Stimulated activated CD4-positive, alpha-beta T cell treated with anti-CD3 and anti-CD28 coated beads, Interleukin-2, amount 100 ng/mL, for 4 hours (primary cell): Measurements from ENCODE around the gene RAD23A.

Source experiments
- DNase-seq: peaks from one replicate; pipeline ENCODE4 v3.0.0-alpha.2; 2020; ENCODE audit warnings: low read depth

The RAD23A gene

DNA sequence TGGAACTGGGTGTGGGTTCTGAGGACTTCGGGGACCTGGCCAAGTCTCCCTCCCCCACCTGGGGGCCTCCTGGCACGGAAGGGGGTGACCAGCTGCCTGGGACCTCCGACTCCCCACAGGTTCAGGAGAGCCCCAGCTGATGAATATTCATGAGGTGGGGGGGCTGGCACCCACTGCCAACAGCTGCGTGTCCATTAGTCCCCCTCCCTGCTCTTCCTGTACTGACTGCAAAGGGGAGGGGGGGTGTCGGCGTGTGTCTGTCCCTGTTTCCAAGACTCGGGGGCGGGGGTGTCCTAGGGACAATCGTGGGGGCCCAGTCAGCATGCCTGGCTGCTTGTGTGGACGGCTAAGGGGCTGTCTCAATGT lies 39.0 kb downstream of the RAD23A start:
- DNase-seq = no peak

DNA sequence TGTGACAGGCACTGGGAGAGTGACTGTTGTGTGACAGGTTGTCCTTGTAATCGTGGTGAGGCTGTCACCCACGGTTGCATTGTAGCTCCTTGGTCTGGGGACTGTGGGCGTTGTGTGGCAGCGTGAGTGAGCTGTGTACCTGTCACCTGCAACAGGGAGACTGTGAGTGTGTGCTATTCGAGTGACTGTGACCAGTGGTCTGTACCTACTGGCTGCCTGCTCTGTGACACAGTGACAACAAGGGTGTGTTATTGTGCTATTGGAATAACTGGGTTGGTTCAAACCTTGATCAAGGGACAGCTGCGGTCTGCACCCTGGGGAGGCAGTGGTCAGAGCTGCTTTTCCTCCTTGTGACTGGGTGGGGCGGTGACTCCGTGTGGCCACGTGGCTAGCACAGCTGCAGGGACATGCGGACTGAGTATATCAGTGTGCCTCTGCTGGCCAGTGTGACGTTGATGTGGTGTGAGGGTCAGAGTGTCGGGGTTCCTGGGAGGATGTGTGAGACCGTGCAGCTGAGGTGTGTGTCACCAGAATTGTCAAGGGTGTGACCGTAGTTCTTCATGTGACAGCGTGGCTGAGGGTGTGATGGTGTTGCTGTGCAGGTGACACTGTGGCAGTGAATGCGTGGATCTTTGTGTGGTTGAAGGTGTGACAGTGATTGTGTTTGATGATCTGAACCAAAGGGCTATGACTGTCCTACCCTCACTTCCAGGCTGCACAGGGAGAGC lies 39.6 kb downstream of the RAD23A start:
- DNase-seq = no peak

DNA sequence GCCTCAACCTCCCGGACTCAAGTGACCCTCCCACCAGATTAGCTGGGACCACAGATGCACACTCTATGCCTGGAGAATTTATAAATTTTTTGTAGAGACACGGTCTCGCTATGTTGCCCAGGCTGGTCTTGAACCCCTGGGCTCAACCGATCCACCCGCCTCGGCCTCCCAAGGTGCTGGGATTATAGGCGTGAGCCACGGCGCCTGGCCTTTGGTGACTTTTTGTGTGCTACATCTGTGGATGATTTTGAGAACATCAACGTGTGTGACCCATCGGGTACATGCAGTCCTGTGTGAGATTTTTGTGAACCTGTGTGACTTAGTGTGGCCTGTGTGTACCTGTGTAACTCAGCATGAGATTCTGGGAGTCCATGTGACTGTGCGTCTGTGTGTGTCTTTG lies 41.1 kb downstream of the RAD23A start:
- no peak for DNase-seq

DNA sequence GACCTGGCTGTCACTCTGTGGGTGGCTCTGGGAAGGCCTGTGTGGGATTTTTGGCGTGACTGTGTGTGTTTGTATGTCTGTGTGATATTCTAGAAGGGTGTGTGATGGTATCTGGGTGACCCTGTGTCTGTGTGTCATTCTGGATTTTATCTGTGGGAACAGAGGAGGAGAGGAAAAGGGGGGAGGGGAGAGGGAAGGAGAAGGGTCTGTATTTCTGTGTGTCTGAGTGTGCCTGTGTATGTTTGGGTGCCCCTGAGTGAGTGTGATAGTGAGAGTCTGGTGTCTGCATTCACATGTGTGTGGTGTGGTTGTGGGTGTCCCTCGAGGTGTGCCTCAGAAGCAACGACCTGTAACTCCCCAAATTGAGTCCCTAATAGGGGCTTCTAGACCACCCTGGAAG lies 41.5 kb downstream of the RAD23A start:
- no peak for DNase-seq

DNA sequence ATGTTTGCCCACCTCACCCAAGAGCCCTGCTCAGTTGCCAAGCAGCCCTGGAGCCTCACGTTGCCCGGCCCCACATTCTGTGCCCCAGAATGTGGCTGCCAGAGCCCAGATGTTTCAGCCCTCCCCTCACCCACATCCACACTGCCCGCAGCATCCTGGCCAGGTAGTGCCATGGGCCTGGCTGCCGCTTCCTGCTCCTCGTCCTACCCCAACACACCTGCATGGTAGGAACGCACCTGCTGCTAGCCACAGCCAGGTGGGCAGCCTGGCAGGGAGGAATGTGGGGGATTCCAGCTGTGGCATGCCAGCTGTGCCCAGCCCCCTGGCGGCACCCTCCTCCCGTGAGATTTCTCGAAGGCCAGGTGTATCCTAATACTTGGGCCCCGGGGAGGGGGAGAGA lies 42.1 kb downstream of the RAD23A start:
- DNase-seq = no peak

DNA sequence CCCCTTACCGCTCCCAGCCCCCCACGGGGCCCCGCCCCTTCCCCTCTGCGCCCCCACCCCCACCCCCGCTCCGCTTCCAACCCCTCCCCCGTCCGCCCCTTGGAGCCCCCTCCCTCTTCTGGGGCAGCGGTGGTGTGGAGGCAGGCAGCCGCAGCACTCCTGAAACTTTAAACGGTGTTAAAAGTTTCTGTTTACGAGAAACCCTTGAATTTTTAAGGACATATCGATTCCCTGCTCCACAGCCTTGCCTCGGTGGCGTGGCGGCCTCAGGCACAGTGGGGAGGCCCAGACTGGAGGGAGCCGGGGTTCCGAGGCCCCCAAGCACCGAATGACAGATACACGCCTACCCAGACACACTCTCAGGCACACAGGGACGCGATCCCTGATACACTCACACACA lies 44.8 kb downstream of the RAD23A start:
- DNase-seq = no peak

DNA sequence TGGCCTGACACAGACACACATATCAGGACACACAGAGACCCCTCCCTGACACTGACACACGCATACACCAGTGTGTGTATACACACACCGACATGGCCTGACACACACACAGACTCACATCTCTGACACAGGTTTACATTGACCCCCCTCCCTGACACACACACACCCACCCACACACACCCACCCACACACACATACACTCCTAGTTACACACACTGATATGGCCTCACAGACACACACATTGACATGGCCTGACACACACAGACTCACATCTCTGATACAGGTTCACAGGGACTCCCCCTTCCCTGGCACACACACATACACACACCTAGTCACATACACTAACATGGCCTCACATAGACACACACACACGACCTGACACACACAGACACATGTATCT lies 45.2 kb downstream of the RAD23A start:
- no peak for DNase-seq

DNA sequence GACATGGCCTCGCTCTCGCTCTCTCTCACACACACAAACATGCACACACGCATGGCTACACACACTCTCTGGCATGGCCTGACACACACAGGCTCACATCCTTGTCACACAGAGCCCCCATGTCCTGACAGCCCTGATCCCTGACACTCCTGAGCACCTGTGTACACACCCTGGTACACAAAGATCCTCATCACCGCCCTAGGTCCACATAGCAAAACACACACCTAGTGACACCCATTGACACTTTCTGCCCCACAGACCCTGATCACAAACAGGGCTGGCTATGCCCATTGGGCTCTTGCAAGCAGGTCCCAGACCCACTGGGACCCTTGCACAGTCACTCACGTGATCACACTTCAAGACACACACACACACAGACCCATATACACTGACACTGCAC lies 45.6 kb downstream of the RAD23A start:
- DNase-seq = no peak

DNA sequence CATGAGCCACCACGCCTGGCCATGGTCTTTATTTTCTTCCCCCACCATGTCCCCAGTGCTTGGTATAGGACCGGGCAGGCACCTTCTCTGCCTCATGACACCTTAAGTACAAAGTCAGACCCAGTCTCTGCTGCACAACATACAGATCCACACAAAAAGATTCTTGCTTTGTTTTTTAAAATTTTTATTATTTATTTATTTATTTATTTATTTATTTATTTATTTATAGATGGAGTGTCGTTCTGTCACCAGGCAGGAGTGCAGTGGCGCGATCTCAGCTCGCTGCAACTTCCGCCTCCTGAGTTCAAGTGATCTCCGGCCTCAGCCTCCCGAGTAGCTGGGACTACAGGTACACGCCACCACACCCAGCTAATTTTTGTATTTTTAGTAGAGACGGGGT lies 47.1 kb downstream of the RAD23A start:
- DNase-seq = no peak

DNA sequence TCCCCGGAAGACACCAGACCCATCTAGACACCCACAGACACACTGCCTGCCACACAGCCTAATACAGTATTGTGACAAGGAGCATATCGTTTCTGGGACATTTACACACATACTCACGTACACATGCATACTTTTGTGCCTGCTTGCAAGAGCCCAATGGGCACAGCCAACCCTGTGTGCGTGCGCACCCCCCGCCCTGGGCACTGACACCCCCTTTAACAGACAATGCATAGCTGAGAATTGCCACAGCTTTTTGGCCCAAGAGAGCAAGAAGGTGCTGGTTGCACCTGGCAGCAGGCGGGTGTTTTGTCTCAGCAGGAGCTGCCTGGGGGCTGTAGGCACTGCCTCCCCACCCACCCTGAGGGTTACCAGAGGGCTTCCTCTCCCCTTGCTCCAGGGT lies 47.9 kb downstream of the RAD23A start:
- DNase-seq = no peak

DNA sequence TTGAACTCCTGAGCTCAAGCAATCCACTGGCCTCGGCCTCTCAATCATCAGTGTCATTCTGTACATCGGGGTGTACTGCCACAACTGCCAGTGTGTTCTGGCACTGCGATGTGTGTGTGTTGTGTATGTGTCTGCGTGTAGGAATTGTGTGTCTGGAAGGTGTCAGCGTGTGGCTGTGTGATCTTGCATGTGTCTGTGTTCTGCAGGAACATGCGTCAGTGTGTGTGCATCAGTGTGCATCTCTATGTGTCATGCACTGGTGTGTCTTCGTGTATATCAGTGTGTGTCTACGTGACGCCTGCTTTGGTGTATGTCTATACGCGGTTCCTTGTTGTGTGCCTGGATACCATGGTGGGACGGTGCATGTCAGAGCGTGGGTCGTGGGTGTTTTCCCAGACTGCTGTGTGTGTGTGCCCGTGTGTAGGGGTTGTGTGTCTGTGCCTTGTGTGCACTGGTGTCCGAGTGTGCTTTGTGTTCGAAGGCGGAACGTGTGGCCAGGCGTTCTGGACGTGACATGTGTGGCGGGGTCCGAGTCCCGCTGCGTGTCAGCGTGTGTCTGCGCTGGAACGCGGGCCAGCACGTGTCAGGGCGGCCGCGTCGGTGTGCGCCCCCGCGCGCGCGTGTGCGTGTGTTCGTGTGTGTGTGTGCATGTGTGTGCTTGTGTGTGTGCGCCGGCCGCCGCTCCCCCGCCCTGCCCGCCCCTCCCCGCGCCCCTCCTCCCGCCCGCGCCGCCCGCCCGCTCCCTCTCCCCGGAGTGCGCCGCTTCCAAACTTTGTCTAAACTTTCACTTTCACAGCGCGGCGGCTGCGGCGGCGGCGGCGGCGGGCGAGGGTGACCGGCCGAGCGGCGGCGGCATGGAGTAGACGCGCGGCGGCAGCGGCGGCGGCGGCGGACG lies 49.3 kb downstream of the RAD23A start, which contains the start of gene NFIX:
Gene NFIX (plus strand): TSS at position 775 of the 895 bp plus-strand sequence. CDS start 363 bp downstream, outside the sequence.
- peak; percentile 69 for DNase-seq

DNA sequence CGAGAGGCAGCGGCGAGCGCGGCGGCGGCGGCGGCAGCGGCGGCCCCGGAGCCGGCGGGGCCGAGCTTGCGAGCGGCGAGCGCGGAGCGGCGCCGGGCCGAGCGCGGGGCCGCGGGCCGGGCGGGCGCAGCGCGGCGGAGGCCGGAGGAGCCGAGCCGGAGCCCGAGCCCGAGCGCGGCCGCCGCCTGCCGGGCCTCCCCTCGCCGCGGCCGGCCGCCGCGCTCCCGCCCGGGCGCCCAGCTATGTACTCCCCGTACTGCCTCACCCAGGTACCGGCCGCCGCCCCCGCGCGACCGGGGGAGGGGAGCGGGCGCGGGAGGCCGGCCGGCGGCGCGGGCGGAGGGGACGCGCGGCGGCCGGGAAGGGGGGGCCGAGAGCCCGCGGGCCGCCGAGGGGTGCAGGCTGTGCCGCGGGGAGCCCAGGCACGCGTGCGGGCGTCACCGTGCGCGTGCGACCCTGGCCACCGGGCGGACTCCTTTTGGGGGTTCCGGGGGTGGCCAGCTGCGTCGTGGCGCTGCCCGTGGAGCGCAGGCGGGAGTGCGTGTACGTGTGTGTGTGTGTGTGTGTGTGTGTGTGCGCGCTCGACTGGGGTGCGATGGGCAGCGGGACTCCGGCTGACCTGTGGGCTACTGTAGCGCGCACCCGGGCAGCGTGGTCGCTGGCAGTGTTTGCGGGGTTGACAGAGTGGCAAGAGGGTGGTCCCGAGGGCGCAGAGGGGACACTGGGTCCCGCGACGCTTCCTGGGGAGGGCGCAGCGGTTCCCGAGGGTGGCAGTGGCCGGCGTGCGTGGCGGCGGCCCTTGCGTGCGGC lies 50.1 kb downstream of the RAD23A start:
- DNase-seq = no peak

DNA sequence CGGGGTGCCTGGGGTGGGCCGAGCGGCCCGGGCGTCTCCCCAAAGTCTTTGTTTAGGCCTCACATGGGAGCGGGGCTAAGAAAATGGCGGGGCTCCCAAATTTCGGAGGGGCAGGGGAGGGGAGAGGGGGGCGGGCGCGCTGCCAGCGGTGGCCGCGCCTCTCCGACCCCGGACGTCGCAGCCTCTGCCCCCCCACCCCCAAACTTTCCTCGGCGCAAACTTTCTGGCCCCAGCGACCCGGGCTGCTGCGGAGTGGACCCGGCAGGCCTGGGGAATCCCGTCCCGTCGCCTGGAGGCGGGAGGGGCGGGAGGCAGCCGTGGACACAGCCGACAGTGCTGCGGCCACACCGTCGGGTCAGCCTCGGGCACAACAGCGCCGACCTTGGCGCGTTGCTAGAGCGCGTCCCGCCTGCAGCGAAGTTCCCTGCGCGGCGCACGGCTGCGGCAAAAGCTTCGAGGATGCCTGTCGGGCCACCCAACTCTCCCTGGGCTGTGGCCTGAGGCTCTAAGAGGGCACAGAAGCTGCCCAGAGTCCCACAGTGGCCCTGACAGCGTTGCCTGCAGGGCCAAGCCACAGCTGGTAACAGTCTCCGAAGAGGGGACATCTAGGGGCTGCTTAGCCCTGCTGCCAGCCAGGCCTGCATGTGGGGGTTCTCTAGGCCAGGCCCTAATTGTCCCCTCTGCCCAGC lies 50.9 kb downstream of the RAD23A start:
- no peak for DNase-seq

DNA sequence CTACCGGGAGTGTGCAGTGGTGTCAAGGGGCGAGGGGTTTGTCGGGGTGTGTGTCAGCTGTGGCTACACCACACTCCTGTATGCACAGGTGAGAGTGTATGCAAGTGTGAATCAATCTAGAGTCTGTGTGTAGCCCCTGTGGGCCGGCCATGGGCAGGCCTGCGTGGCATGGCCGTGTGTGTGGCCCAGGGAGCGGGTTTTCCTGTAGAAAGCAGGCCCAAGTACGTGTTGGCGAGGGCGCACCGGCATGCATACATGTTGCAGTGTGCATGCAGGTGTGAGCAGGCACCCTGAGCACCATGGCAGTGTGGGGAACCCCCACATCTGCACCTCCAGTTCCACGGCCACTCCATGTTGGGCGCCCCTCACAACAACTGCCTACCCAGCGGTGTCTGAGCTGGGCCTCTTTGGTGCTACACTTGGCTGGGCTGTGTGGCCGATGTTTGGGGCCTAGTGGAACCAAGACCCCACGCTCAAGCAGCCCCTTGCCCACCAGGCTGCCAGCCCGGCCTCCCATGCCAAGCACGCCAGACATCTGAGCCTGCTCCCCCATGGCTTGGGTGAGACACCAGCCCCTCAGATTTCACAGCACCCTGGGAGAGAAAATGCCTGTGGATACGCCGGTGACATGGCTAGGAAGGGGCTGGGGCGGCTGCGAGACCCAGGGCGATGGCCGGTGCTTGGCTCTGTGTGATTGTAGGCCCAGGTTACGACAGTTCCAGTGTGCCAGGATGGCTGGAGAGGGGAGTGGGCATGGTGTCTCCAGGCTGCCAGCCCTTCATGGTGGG lies 51.7 kb downstream of the RAD23A start:
- no peak for DNase-seq

DNA sequence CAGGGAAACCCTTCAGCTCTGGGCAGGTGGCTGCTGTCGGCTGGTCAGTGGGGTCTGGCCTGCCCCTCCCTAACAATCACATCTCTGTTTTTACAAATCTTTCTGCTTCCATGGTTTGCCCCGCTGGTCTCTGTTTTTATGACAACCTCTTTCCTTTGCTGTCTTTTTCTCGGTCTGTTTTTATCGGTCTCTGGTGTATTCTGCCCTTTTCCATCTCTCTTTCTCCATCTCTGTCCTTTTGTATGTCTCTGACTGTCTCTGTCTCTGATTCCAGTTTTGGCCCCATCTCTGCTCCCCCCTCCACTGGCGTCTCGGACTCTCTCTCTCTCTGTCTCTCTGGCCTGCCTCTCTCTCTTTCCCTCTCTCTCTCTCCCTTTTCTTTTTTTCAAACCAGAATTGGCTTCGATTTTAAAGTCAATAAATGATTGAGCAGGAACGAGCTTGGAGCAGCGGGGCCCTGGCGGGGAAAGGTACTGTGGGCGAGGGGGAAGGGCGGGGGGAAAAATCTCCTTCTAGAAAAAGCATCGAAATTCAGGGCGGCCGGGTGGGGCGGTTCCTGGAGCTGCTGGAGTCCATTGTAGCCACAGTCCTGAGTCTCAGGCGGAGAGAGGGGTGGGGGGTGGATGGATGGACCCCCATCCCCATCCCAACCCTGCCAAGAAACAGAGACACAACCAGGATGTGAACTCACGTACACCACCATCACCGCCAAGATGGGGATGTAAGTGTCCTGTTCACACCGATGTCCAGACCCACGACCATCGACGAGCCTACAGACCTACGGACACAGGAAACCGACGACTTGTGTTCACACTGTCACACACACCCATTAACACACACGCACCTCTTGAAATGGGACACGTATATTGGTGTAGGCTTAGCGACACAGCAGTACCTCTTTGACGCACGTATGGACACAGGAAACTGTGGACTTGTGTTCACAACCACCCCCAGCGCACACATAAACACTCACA lies 52.6 kb downstream of the RAD23A start:
- DNase-seq = no peak

DNA sequence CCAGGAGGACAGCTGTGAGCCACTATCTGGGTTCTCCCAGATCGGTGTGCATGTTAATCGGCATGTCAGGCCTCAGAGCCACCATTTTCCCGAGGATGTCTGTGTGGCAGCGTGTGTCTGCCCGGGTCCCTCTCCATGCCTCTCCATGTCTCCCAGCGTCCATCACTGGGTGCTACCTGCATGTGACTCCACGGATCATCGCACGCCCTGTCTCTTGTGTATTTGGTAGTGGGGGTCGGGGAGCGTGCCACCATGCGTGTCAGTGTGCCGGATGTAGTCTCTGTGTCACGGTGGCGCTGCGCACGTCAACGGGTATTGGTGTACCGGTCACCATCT lies 55.5 kb downstream of the RAD23A start:
- DNase-seq = no peak

DNA sequence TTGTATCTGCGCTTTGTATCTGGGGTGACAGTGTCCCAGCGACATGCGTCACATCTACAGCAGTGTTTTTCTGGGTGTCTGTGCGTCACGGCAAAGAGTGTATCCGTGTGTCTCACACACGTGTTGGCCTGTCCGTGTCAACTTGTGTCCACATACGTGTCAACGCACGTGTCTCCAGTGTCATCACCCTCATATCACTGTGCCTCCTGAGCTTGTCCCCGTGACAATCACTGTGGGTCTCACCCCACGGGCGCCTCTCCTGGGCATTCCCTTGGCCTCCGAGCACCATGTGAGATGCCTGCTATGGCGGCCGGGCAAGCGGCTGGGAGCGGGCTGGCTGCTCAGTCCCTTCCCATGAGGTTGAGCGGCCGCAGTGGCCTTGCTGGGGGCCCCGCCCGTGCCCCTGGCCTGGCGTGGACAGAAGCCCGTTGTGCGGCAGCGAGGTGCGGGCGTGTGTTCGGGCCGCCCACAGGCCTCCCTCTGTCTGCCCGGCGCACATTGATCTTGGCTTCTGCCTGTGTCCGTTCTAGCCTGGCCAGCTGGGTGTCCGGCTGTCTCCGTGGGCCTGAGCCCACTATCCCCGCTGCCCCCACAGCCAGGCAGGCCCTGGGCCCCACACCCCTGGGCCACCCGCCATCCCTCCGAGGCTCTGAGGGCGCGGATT lies 56.0 kb downstream of the RAD23A start:
- no peak for DNase-seq

DNA sequence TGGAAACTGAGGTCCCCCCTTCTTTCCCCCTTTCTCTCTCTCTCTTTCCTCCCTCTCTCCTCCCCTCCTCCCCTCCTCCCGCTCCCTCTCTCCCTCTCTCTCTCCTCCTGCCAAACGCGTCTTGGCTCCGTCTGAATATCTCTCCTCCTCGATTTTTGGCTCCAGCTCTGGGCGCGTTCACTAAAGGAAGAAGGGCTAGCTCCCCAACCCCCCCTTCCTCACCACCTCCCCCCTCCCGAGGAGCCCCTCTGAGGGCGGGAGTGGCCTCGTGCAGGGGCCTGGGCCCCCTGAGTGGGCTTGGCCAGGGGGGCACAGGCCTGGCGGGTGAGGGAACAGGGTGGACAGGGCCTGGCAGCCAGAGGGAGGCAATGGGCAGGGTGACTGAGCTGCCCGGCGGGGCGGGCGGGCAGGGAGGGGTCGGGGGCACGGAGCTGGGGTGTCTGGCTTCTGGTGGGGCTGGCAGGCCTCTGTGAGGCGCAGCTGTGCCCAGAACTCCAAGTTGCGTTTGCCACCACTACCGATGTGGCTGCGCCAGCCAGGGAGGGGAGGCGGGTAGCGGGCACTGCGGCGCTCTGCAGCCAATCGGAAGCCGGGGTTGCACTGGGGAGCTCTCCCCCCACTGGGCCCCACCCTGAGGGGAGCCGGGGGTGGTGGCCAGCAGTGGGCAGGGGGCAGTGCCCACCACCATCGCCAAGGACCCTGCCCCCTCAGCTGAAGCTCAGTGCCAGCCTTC lies 56.7 kb downstream of the RAD23A start:
- DNase-seq = no peak

DNA sequence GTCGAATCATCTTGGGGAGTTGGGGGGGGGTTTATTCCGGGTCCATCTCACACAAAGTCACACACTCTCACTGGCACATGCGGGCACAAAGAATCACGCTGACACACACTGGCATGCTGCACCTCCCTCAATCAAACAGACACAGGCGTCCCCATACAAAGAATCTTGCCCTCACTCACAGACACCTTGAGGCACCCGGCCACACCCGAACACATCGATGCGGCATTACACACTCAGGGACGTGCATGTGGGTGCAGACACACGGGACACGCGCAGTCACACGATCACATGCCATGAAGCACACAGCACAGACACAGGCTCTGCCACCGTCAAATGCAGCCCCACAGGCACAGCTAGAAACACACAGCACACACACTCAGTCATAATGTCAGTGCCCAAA lies 57.4 kb downstream of the RAD23A start:
- DNase-seq = no peak
